Measurements from ENCODE around the gene PINLYP.

DNA sequence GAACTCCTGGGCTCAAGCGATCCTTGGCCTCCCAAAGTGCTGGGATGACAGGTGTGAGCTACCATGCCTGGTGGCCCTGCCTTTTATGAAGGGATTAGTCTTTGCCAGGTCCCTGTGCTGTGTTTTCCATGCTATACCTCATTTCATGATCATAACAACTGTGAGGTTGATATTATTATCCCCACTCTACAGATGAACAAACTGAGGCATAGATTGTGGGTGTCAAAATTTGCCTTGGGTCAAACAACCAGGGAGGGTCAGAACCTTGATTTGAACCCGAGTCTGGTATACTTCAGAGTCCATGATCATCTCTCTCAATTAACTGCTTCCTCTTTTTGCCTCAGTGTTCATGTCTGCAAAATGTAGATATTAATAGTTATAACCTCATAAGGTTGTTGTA lies 6.9 kb downstream of the PINLYP start:
- TF ChIP-seq, protein P1, sequence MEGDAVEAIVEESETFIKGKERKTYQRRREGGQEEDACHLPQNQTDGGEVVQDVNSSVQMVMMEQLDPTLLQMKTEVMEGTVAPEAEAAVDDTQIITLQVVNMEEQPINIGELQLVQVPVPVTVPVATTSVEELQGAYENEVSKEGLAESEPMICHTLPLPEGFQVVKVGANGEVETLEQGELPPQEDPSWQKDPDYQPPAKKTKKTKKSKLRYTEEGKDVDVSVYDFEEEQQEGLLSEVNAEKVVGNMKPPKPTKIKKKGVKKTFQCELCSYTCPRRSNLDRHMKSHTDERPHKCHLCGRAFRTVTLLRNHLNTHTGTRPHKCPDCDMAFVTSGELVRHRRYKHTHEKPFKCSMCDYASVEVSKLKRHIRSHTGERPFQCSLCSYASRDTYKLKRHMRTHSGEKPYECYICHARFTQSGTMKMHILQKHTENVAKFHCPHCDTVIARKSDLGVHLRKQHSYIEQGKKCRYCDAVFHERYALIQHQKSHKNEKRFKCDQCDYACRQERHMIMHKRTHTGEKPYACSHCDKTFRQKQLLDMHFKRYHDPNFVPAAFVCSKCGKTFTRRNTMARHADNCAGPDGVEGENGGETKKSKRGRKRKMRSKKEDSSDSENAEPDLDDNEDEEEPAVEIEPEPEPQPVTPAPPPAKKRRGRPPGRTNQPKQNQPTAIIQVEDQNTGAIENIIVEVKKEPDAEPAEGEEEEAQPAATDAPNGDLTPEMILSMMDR (IDR thresholded peaks at IDR 0.05), result no peak
- TF ChIP-seq POLR2A (IDR thresholded peaks at IDR 0.05), result no peak

Measured in lower leg skin (tissue), 3 donors.